Activated CD8-positive, alpha-beta memory T cell treated with anti-CD3 and anti-CD28 coated beads for 24 hours (primary cell): Measurements from ENCODE around the gene PLXNA2.

Source experiments
- DNase-seq: peaks from one replicate; pipeline ENCODE4 v3.0.0-alpha.2; 2020

The PLXNA2 gene

GRCh38 chr1:208111646-208112190 lies 132.5 kb downstream of the PLXNA2 start:
- DNase-seq, result no peak

GRCh38 chr1:208110296-208110695 lies 133.9 kb downstream of the PLXNA2 start:
- DNase-seq, result no peak

- DNase-seq, result no peak
Observed at GRCh38 chr1:208108646-208109330, 135.4 kb downstream of the PLXNA2 start.

GRCh38 chr1:208108213-208108608 lies 136.0 kb downstream of the PLXNA2 start:
- DNase-seq, result no peak

GRCh38 chr1:208107425-208108212 lies 136.6 kb downstream of the PLXNA2 start:
- DNase-seq, result no peak

GRCh38 chr1:208106218-208106617 lies 138.0 kb downstream of the PLXNA2 start:
- DNase-seq, result no peak

- DNase-seq, result no peak
Observed at GRCh38 chr1:208105756-208106155, 138.4 kb downstream of the PLXNA2 start.

- DNase-seq, result no peak
Observed at GRCh38 chr1:208103597-208104513, 140.3 kb downstream of the PLXNA2 start.

- no peak for DNase-seq
Observed at GRCh38 chr1:208101661-208102431, 142.3 kb downstream of the PLXNA2 start.

GRCh38 chr1:208100906-208101305 lies 143.3 kb downstream of the PLXNA2 start:
- DNase-seq, result no peak

GRCh38 chr1:208100106-208100505 lies 144.1 kb downstream of the PLXNA2 start:
- no peak for DNase-seq

- DNase-seq, result no peak
Observed at GRCh38 chr1:208098773-208099172, 145.4 kb downstream of the PLXNA2 start.

GRCh38 chr1:208093754-208094719 lies 150.1 kb downstream of the PLXNA2 start:
- peak; percentile 83 for DNase-seq

GRCh38 chr1:208093046-208093445 lies 151.1 kb downstream of the PLXNA2 start:
- DNase-seq, result no peak

GRCh38 chr1:208090388-208091301 lies 153.5 kb downstream of the PLXNA2 start:
- no peak for DNase-seq

GRCh38 chr1:208089761-208090370 lies 154.3 kb downstream of the PLXNA2 start:
- DNase-seq, result no peak

GRCh38 chr1:208089149-208089548 lies 155.0 kb downstream of the PLXNA2 start:
- DNase-seq, result no peak

GRCh38 chr1:208088319-208088718 lies 155.9 kb downstream of the PLXNA2 start:
- no peak for DNase-seq
